ENCODE results near the gene PPP2R3C.

DNA sequence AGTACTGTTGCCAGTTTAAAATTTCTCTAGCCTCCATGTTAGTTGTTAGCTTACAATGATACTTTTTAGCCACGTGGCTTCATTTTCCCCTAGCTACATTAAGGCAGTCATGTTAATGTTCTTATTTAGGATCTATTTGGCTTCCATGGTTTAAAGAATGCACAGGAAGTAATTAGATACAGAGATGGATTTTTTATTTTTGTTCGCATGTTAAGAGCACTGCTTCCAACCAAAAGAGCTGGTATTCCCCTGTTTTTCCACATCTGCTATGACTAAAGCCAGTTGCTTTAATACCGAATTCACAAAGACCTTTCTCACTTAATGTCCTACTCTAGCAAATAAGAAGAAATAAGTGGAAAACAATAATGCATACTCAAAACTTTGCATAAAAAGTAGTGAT, 45.7 kb upstream of the PPP2R3C start:
- no peak for TF ChIP-seq CTCF (conservative IDR thresholded peaks at IDR 0.05; ENCODE audit: low read depth, low read length)
- no peak for TF ChIP-seq POLR2A (IDR thresholded peaks at IDR 0.05; ENCODE audit: low read depth, low read length)
- no peak for TF ChIP-seq NFE2L2 (IDR thresholded peaks at IDR 0.05; ENCODE audit: low read depth, low read length)
- TF ChIP-seq MAFK (IDR thresholded peaks at IDR 0.05; ENCODE audit: low read depth, low read length): no peak
- TF ChIP-seq CEBPB (IDR thresholded peaks at IDR 0.05; ENCODE audit: low read depth, low read length): no peak
- TF ChIP-seq FOS (IDR thresholded peaks at IDR 0.05; ENCODE audit: low read depth, low read length): no peak
- no peak for TF ChIP-seq MXI1 (IDR thresholded peaks at IDR 0.05; ENCODE audit: borderline replicate concordance, low read depth, low read length)
- no peak for TF ChIP-seq RCOR1 (IDR thresholded peaks at IDR 0.05; ENCODE audit: insufficient replicate concordance, low read length)
